ENCODE measurements around the gene MYH10. TPM values are rescaled to one million over a fixed set of nuclear protein-coding genes. Genes with fewer than 3 reads are reported as not detected.

Gene MYH10
- polyA plus RNA-seq, 1 donor from 2014 or later: 61.1 TPM

GRCh38 chr17:8458128-8458527 lies 172.4 kb downstream of the MYH10 start:
- TF ChIP-seq SMC3 (conservative IDR thresholded peaks at IDR 0.05; ENCODE audit: poor library complexity): no peak
- TF ChIP-seq EZH2 (IDR thresholded peaks at IDR 0.05; ENCODE audit: borderline replicate concordance, insufficient read depth, low read length, poor library complexity, severe bottlenecking): no peak
- no peak overlapping the region for H3K4me3 ChIP-seq (ENCODE audit: low read length)
- no peaks in the 10 kb centered on the region for H3F3A ChIP-seq (ENCODE audit: insufficient read depth, low read length, poor library complexity, severe bottlenecking)
- no peaks in the 10 kb centered on the region for H3K9me2 ChIP-seq (ENCODE audit: insufficient read depth, low read length)
- no peaks in the 10 kb centered on the region for H3K27me3 ChIP-seq (ENCODE audit: insufficient read depth, low read depth, low read length)
- no peaks in the 10 kb centered on the region for H3K79me2 ChIP-seq (replicated peaks; ENCODE audit: insufficient read depth, low read length)
- no peaks in the 10 kb centered on the region for H4K20me1 ChIP-seq (ENCODE audit: insufficient read depth)
- H3K9me3 ChIP-seq (ENCODE audit: low read length): no peaks in the 10 kb centered on the region
- no peak overlapping the region for H3K9ac ChIP-seq (ENCODE audit: low read length)
- H3K36me3 ChIP-seq (ENCODE audit: insufficient read depth, low read length): peaks cover 2% of the 10 kb centered on the region
- H3K27ac ChIP-seq (ENCODE audit: low read length): no peak overlapping the region
- no peak overlapping the region for H3K4me2 ChIP-seq (ENCODE audit: low read length)
- no peak overlapping the region for H2AFZ ChIP-seq (ENCODE audit: low read depth, low read length)

DNA sequence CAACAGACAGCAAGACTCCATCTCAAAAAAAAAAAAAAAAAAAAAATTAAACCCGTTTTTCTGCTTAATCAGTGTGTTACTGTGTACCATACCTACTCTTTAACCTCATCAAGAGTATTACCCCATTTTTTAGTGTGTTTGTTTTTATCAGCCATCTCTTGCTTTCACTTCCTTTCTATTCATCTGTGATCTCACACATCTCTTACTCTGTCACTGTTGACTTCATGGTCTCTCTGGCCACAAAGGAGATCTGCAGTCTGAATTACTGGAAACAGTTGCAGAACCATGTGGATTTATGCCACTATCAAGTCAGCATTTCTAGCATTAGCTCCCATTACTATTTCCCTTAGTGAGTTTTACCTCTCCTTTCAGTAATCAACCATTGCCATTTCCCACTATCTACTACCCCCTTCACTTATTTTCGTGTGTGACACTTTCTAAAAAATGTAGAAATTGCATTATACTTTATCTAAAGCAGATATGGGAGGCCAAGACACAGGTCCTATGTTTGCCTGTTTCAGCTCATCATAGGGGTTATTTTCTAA lies 174.8 kb downstream of the MYH10 start:
- no peak overlapping the region for H3K27ac ChIP-seq (ENCODE audit: low read length)
- H2AFZ ChIP-seq (ENCODE audit: low read depth, low read length): no peak overlapping the region
- H3K27me3 ChIP-seq (ENCODE audit: insufficient read depth, low read depth, low read length): no peaks in the 10 kb centered on the region
- H3K4me2 ChIP-seq (ENCODE audit: low read length): no peak overlapping the region
- no peak overlapping the region for H3K9ac ChIP-seq (ENCODE audit: low read length)
- no peak overlapping the region for H3K4me3 ChIP-seq (ENCODE audit: low read length)
- H3K9me3 ChIP-seq (ENCODE audit: low read length): no peaks in the 10 kb centered on the region
- H3K9me2 ChIP-seq (ENCODE audit: insufficient read depth, low read length): no peaks in the 10 kb centered on the region
- peaks cover 5% of the 10 kb centered on the region for H3K36me3 ChIP-seq (ENCODE audit: insufficient read depth, low read length)
- TF ChIP-seq CTCF (IDR thresholded peaks at IDR 0.05; ENCODE audit: poor library complexity, severe bottlenecking): no peak
- TF ChIP-seq TAF1 (IDR thresholded peaks at IDR 0.05; ENCODE audit: low read depth): no peak
- no peak for TF ChIP-seq EP300 (conservative IDR thresholded peaks at IDR 0.05; ENCODE audit: poor library complexity, severe bottlenecking)
- no peak for TF ChIP-seq SMC3 (conservative IDR thresholded peaks at IDR 0.05; ENCODE audit: poor library complexity)
- TF ChIP-seq EZH2 (IDR thresholded peaks at IDR 0.05; ENCODE audit: borderline replicate concordance, insufficient read depth, low read length, poor library complexity, severe bottlenecking): no peak
- TF ChIP-seq RAD21 (conservative IDR thresholded peaks at IDR 0.05): no peak
- TF ChIP-seq POLR2AphosphoS5 (IDR thresholded peaks at IDR 0.05): no peak
- no peak for TF ChIP-seq MXI1 (conservative IDR thresholded peaks at IDR 0.05; ENCODE audit: poor library complexity, severe bottlenecking)
- TF ChIP-seq, protein P1, sequence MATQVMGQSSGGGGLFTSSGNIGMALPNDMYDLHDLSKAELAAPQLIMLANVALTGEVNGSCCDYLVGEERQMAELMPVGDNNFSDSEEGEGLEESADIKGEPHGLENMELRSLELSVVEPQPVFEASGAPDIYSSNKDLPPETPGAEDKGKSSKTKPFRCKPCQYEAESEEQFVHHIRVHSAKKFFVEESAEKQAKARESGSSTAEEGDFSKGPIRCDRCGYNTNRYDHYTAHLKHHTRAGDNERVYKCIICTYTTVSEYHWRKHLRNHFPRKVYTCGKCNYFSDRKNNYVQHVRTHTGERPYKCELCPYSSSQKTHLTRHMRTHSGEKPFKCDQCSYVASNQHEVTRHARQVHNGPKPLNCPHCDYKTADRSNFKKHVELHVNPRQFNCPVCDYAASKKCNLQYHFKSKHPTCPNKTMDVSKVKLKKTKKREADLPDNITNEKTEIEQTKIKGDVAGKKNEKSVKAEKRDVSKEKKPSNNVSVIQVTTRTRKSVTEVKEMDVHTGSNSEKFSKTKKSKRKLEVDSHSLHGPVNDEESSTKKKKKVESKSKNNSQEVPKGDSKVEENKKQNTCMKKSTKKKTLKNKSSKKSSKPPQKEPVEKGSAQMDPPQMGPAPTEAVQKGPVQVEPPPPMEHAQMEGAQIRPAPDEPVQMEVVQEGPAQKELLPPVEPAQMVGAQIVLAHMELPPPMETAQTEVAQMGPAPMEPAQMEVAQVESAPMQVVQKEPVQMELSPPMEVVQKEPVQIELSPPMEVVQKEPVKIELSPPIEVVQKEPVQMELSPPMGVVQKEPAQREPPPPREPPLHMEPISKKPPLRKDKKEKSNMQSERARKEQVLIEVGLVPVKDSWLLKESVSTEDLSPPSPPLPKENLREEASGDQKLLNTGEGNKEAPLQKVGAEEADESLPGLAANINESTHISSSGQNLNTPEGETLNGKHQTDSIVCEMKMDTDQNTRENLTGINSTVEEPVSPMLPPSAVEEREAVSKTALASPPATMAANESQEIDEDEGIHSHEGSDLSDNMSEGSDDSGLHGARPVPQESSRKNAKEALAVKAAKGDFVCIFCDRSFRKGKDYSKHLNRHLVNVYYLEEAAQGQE (IDR thresholded peaks at IDR 0.05; ENCODE audit: borderline replicate concordance): no peak
- no peaks in the 10 kb centered on the region for H4K20me1 ChIP-seq (ENCODE audit: insufficient read depth)
- no peaks in the 10 kb centered on the region for H3F3A ChIP-seq (ENCODE audit: insufficient read depth, low read length, poor library complexity, severe bottlenecking)
- no peaks in the 10 kb centered on the region for H3K79me2 ChIP-seq (replicated peaks; ENCODE audit: insufficient read depth, low read length)

Data from neural cell (in vitro differentiated cells).